Tibial nerve (tissue), 4 donors: ENCODE data around the gene CFAP73. TPM values are rescaled to one million over a fixed set of nuclear protein-coding genes. Genes with fewer than 3 reads are reported as not detected.

Experiments used
- DNase-seq, 2 donors: peaks; one replicate each; pipeline ENCODE4 v3.0.0-alpha.2; 2019; ENCODE audit warnings: low spot score in 2 of 2
- H3K27ac ChIP-seq, 4 donors: fragments of 200-600 bp; sonication (generic) in 3 of 4; one replicate each; pipeline ENCODE4 v1.5.1; 2017 to 2019; ENCODE audit warnings: mild to moderate bottlenecking in 1 of 4
- H3K27me3 ChIP-seq, 2 donors: fragments of 200-600 bp; sonication (generic) in 1 of 2; one replicate each; pipeline versions ENCODE4 v1.5.1 to v1.6.0; 2017 to 2019
- H3K36me3 ChIP-seq, 3 donors: fragments of 200-600 bp; sonication (generic); one replicate each; pipeline ENCODE4 v1.5.1; 2018 to 2019
- H3K4me1 ChIP-seq, 4 donors: fragments of 200-600 bp; sonication (generic) in 3 of 4; one replicate each; pipeline ENCODE4 v1.5.1; 2017 to 2019
- H3K4me3 ChIP-seq, 4 donors: fragments of 200-600 bp; sonication (generic) in 3 of 4; one replicate each; pipeline ENCODE4 v1.5.1; 2017 to 2019; ENCODE audit warnings: mild to moderate bottlenecking in 1 of 4, moderate library complexity in 1 of 4
- H3K9me3 ChIP-seq, 4 donors: fragments of 200-600 bp; sonication (generic) in 3 of 4; one replicate each; pipeline ENCODE4 v1.5.1; 2017 to 2019
- EP300 ChIP-seq, 2 donors: sonication (generic); formaldehyde crosslinking; IDR thresholded peaks; one replicate each; pipeline ENCODE4 v1.6.1; 2017; ENCODE audit warnings: antibody characterized with exemption in 2 of 2, mild to moderate bottlenecking in 1 of 2
- POLR2A ChIP-seq, 2 donors: fragments of 450-650 bp; IDR thresholded peaks; one replicate each; pipeline ENCODE4 v1.6.1; 2017; ENCODE audit warnings: antibody characterized with exemption in 2 of 2, mild to moderate bottlenecking in 2 of 2, moderate library complexity in 2 of 2
- WGBS, 2 donors: methylation state at CpG; one replicate each; pipeline ENCODE4 v1.1.5; 2018; 5-methylcytosine and 5-hydroxymethylcytosine counted together
- total RNA-seq, 4 donors: library from RNA; depleted of rRNA; stranded (reverse); fragments of >200 nt; gene quantifications; one replicate each; pipeline ENCODE4 v1.1.0, GENCODE V29; 2016
- TF ChIP-seq, protein P1 (sequence below), 5 experiments: fragments of 200-600 bp in 3 of 5; fragments of 450-650 bp in 2 of 5; sonication (generic) in 3 of 5; IDR thresholded peaks; one replicate each; pipeline ENCODE4 v1.5.1; 2016 to 2019; ENCODE audit warnings: antibody characterized with exemption in 5 of 5, mild to moderate bottlenecking in 3 of 5, moderate library complexity in 2 of 5

Gene CFAP73
- total RNA-seq, 4 donors from 2014 or later: not detected

- Histone ChIP-seq H3K9me3 (no peaks in the 10 kb centered on the region), H3K4me3 (no peak overlapping the region), H3K27ac (no peak overlapping the region), H3K27me3 (no peaks in the 10 kb centered on the region), H3K36me3 (peaks cover 2 to 100% (median 53%) of the 10 kb centered on the region in 3 donors), H3K4me1 (no peaks in the 10 kb centered on the region)
- TF ChIP-seq POLR2A (IDR thresholded peaks at IDR 0.05): no peak
- TF ChIP-seq, protein P1, sequence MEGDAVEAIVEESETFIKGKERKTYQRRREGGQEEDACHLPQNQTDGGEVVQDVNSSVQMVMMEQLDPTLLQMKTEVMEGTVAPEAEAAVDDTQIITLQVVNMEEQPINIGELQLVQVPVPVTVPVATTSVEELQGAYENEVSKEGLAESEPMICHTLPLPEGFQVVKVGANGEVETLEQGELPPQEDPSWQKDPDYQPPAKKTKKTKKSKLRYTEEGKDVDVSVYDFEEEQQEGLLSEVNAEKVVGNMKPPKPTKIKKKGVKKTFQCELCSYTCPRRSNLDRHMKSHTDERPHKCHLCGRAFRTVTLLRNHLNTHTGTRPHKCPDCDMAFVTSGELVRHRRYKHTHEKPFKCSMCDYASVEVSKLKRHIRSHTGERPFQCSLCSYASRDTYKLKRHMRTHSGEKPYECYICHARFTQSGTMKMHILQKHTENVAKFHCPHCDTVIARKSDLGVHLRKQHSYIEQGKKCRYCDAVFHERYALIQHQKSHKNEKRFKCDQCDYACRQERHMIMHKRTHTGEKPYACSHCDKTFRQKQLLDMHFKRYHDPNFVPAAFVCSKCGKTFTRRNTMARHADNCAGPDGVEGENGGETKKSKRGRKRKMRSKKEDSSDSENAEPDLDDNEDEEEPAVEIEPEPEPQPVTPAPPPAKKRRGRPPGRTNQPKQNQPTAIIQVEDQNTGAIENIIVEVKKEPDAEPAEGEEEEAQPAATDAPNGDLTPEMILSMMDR (IDR thresholded peaks at IDR 0.05): no peak
- TF ChIP-seq EP300 (IDR thresholded peaks at IDR 0.05): no peak
- no peak for DNase-seq
- WGBS, 2 donors: 89 to 91% methylated on average over 24 to 27 of the region's 32 CpGs
Measured at GRCh38 chr12:113165521-113166450, 16.3 kb downstream of the CFAP73 start.

GRCh38 chr12:113167868-113168267 lies 18.3 kb downstream of the CFAP73 start:
- Histone ChIP-seq H3K9me3 (no peaks in the 10 kb centered on the region), H3K27ac (no peak overlapping the region), H3K4me1 (no peaks in the 10 kb centered on the region), H3K36me3 (peaks cover 9 to 100% (median 53%) of the 10 kb centered on the region in 3 donors), H3K4me3 (no peak overlapping the region), H3K27me3 (no peaks in the 10 kb centered on the region)
- DNase-seq: no peak
- WGBS, 2 donors: 88 to 94% methylated on average over 9 of the region's 10 CpGs
- TF ChIP-seq EP300 (IDR thresholded peaks at IDR 0.05): no peak
- TF ChIP-seq POLR2A (IDR thresholded peaks at IDR 0.05): no peak
- TF ChIP-seq, protein P1 (IDR thresholded peaks at IDR 0.05): no peak

GRCh38 chr12:113169697-113170096 lies 20.2 kb downstream of the CFAP73 start:
- Histone ChIP-seq H3K27ac (no peak overlapping the region), H3K4me3 (no peak overlapping the region), H3K27me3 (no peaks in the 10 kb centered on the region), H3K4me1 (no peaks in the 10 kb centered on the region), H3K36me3 (peaks cover 7 to 100% (median 68%) of the 10 kb centered on the region in 3 donors), H3K9me3 (no peaks in the 10 kb centered on the region)
- WGBS, 2 donors: 94 to 96% methylated on average over 12 to 13 of the region's 13 CpGs
- TF ChIP-seq POLR2A (IDR thresholded peaks at IDR 0.05) (no peak), EP300 (IDR thresholded peaks at IDR 0.05) (no peak)
- TF ChIP-seq, protein P1 (IDR thresholded peaks at IDR 0.05): no peak
- no peak for DNase-seq

DNA sequence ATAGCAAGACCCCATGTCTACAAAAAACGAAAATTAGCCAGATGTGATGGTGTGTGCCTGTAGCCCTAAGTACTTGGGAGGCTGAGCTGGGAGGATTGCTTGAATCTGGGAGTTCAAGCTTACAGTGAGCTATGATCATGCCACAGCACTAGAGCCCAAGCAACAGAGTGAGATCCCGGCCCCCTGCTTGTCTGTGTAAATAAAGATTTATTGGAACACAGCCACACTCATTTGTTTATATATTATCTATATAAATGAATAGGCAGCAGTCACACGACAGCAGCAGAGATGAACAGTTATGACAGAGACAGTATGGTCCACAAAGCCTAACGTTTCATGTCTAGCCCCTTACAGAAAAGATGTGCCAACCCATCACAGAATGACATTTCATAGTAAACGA lies 20.9 kb downstream of the CFAP73 start:
- 91 to 95% methylated on average over 5 of the region's 5 CpGs for WGBS, 2 donors
- no peak for TF ChIP-seq POLR2A (IDR thresholded peaks at IDR 0.05)
- TF ChIP-seq EP300 (IDR thresholded peaks at IDR 0.05): no peak
- TF ChIP-seq, protein P1 (IDR thresholded peaks at IDR 0.05): no peak
- peaks cover 7 to 100% (median 65%) of the 10 kb centered on the region in 3 donors for H3K36me3 ChIP-seq

GRCh38 chr12:113170926-113171325 lies 21.4 kb downstream of the CFAP73 start:
- DNase-seq: no peak
- Histone ChIP-seq H3K27ac (no peak overlapping the region), H3K36me3 (peaks cover 7 to 100% (median 60%) of the 10 kb centered on the region in 3 donors), H3K4me1 (no peaks in the 10 kb centered on the region), H3K27me3 (no peaks in the 10 kb centered on the region), H3K9me3 (no peaks in the 10 kb centered on the region), H3K4me3 (no peak overlapping the region)
- TF ChIP-seq POLR2A (IDR thresholded peaks at IDR 0.05) (no peak), EP300 (IDR thresholded peaks at IDR 0.05) (no peak)
- TF ChIP-seq, protein P1 (IDR thresholded peaks at IDR 0.05): no peak
- 88 to 90% methylated on average over 4 of the region's 4 CpGs for WGBS, 2 donors

More for the DNA sequence above, 20.9 kb downstream of the CFAP73 start:
- DNase-seq: no peak
- Histone ChIP-seq H3K27me3 (no peaks in the 10 kb centered on the region), H3K9me3 (no peaks in the 10 kb centered on the region), H3K27ac (no peak overlapping the region), H3K4me3 (no peak overlapping the region), H3K4me1 (no peaks in the 10 kb centered on the region)
